Fibroblast of lung (primary cell): ENCODE measurements around the gene CHD6.

Experiments used
- CTCF ChIP-seq, 2 donors: IDR thresholded peaks in 1 of 2; conservative IDR thresholded peaks in 1 of 2; 1 replicate in 1 of 2; 2 replicates in 1 of 2; pipeline ENCODE4 v1.5.1; 2011 to 2012; ENCODE audit warnings: low read length in 2 of 2, control low read depth in 1 of 2, inconsistent platforms in 1 of 2, low read depth in 1 of 2, mild to moderate bottlenecking in 1 of 2
- EZH2 ChIP-seq: IDR thresholded peaks from 2 replicates; pipeline ENCODE4 v1.5.1; 2012; ENCODE audit warnings: low read length, control low read depth, mild to moderate bottlenecking; ENCODE audit errors: missing control alignments

DNA sequence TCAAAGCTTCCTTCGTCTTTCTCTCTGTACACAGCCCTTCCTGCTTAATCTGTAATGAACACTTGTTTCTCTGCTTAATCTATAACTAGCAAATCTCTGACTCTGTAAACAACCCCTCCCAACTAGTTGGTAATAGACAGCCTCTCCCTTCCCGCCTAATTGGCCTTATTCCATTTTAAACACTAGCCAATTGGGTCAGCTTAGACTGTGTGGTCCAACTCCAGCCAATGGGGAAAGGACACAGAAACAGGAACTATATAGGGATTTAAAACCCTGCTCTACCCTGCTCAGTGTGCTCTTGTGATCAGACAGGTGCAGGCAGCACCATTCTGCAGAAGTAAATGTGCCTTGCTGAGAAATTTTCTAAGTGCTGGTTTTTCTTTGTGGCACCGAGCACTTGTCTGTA is 18.5 kb downstream of the CHD6 start:
- TF ChIP-seq CTCF (conservative IDR thresholded peaks at IDR 0.05 in 1 of 2, IDR thresholded peaks at IDR 0.05 in 1 of 2; ENCODE audit: low read depth in 1 of 2, low read length in 2 of 2), result no peak
- no peak for TF ChIP-seq EZH2
